PC-3 (cell line): ENCODE results near the gene KTN1. TPM values are rescaled to one million over a fixed set of nuclear protein-coding genes. Genes with fewer than 3 reads are reported as not detected.

Experiments used
- ATAC-seq: fragments of 200-7000 bp; cut with Tn5 transposase; 2 replicates; pipeline ENCODE4 v1.9.1; 2020; ENCODE audit warnings: mild to moderate bottlenecking, moderate library complexity
- BruUV-seq: library from RNA; stranded (reverse); fragments of 400-500 nt; replicated peaks from 2 replicates; lab custom pipeline; 2021; lab: Mats Ljungman, UMichigan
- CTCF ChIA-PET: fragments of 300-600 bp; sonication (Branson Sonifier 250); formaldehyde crosslinking; loops from one replicate; lab custom pipeline; 2022; ENCODE audit warnings: antibody characterized with exemption; lab: Charles Lee
- POLR2A ChIA-PET: fragments of 300-600 bp; sonication (Branson Sonifier 250); formaldehyde crosslinking; loops from one replicate; lab custom pipeline; 2022; ENCODE audit warnings: antibody characterized with exemption; ENCODE audit not compliant: unreplicated experiment; lab: Charles Lee
- DNase-seq: peaks from one replicate; pipeline ENCODE4 v3.0.0-alpha.2; 2015
- H2AFZ ChIP-seq: fragments of 300-600 bp; sonication (generic); 2 replicates; pipeline ENCODE4 v1.6.0; 2016; ENCODE audit warnings: antibody characterized with exemption, low read length
- H3F3A ChIP-seq: fragments of 300-600 bp; sonication (generic); one replicate; pipeline ENCODE4 v1.6.0; 2017; ENCODE audit warnings: antibody characterized with exemption, low read length, control low read depth, mild to moderate bottlenecking; ENCODE audit not compliant: unreplicated experiment
- H3K27ac ChIP-seq: fragments of 300-600 bp; sonication (generic); 2 replicates; pipeline ENCODE4 v1.5.1; 2016; ENCODE audit warnings: mild to moderate bottlenecking, low read length
- H3K27me3 ChIP-seq: fragments of 300-600 bp; sonication (generic); 2 replicates; pipeline ENCODE4 v1.6.1; 2016; ENCODE audit warnings: low read length, mixed read lengths
- H3K36me3 ChIP-seq: fragments of 300-600 bp; sonication (generic); 2 replicates; pipeline ENCODE4 v1.6.1; 2016; ENCODE audit warnings: low read depth, mixed run types, low read length, mixed read lengths
- H3K4me1 ChIP-seq: fragments of 300-600 bp; sonication (generic); 2 replicates; pipeline ENCODE4 v1.5.1; 2016; ENCODE audit warnings: low read length; ENCODE audit not compliant: insufficient read depth
- H3K4me2 ChIP-seq: fragments of 300-600 bp; sonication (generic); 2 replicates; pipeline ENCODE4 v1.6.0; 2016; ENCODE audit warnings: low read length
- H3K4me3 ChIP-seq: fragments of 300-600 bp; sonication (generic); 2 replicates; pipeline ENCODE4 v1.5.1; 2016; ENCODE audit warnings: mild to moderate bottlenecking, low read length, mixed read lengths
- H3K79me2 ChIP-seq: fragments of 300-600 bp; sonication (generic); 2 replicates; pipeline ENCODE4 v1.6.1; 2017; ENCODE audit warnings: low read length, mixed read lengths
- H3K9ac ChIP-seq: fragments of 300-600 bp; sonication (generic); 2 replicates; pipeline ENCODE4 v1.6.0; 2016; ENCODE audit warnings: mild to moderate bottlenecking, low read length
- H3K9me2 ChIP-seq: fragments of 300-600 bp; sonication (generic); replicated peaks from 2 replicates; pipeline ENCODE4 v1.6.1; 2016; ENCODE audit warnings: mixed run types, low read length, mixed read lengths
- H3K9me3 ChIP-seq: fragments of 300-600 bp; sonication (generic); 2 replicates; pipeline ENCODE4 v1.6.1; 2016; ENCODE audit warnings: low read length, mixed read lengths
- H4K20me1 ChIP-seq: fragments of 300-600 bp; sonication (generic); 2 replicates; pipeline ENCODE4 v1.6.1; 2016; ENCODE audit warnings: low read length, mixed read lengths
- EZH2 ChIP-seq: fragments of 300-600 bp; sonication (generic); IDR thresholded peaks from one replicate; pipeline ENCODE4 v1.6.1; 2017; ENCODE audit warnings: antibody characterized with exemption, mild to moderate bottlenecking, low read length; ENCODE audit not compliant: unreplicated experiment
- EZH2phosphoT487 ChIP-seq: fragments of 300-600 bp; sonication (generic); IDR thresholded peaks from 2 replicates; pipeline ENCODE4 v1.6.1; 2018; ENCODE audit warnings: mild to moderate bottlenecking, antibody characterized with exemption, low read length, borderline replicate concordance
- intact Hi-C: fragments of 100-400 bp; cut with micrococcal nuclease; formaldehyde crosslinking; loops from 2 replicates; pipeline ENCODE4 v1.9.0; 2023
- total RNA-seq: library from RNA; depleted of rRNA; stranded (reverse); fragments of >200 nt; gene quantifications from 2 replicates; pipeline ENCODE4 v1.2.3, GENCODE V29; 2014
- TF ChIP-seq, protein P1 (sequence below): fragments of 300-600 bp; sonication (generic); conservative IDR thresholded peaks from 2 replicates; pipeline ENCODE4 v1.5.1; 2017; ENCODE audit warnings: antibody characterized with exemption, low read depth, mild to moderate bottlenecking, low read length

Gene KTN1
- total RNA-seq, 1 experiment from 2014 or later = 251 TPM

- peaks cover 67% of the 10 kb centered on the region for H3K36me3 ChIP-seq
- CTCF ChIA-PET = interaction anchor here (0.7 kb wide), 1 partner anchor 168 kb away, joined by 5 read pairs; no protein-coding TSS in a partner anchor
- intact Hi-C loops = loop anchor here (5.0 kb wide), 1 partner anchor 44 kb away; the partner anchor contains the start of gene KTN1
- POLR2A ChIA-PET = no interaction called here
- no peak overlapping the region for H3K4me3 ChIP-seq
- no TSS peak for BruUV-seq
- H3K9me2 ChIP-seq = no peaks in the 10 kb centered on the region
- no peaks in the 10 kb centered on the region for H3K27me3 ChIP-seq
- ATAC-seq = no peak
- H3F3A ChIP-seq = no peaks in the 10 kb centered on the region
- H3K9me3 ChIP-seq = no peaks in the 10 kb centered on the region
- H2AFZ ChIP-seq = no peak overlapping the region
- H3K79me2 ChIP-seq = 0 out of 2 replicates have a peak, but pooled peaks cover 7% of the 10 kb centered on the region
- no peak overlapping the region for H3K9ac ChIP-seq
- no peaks in the 10 kb centered on the region; the same call in 1 of the 2 replicates for H4K20me1 ChIP-seq
- no peak for DNase-seq
- no peak overlapping the region for H3K4me2 ChIP-seq
- TF ChIP-seq, protein P1, sequence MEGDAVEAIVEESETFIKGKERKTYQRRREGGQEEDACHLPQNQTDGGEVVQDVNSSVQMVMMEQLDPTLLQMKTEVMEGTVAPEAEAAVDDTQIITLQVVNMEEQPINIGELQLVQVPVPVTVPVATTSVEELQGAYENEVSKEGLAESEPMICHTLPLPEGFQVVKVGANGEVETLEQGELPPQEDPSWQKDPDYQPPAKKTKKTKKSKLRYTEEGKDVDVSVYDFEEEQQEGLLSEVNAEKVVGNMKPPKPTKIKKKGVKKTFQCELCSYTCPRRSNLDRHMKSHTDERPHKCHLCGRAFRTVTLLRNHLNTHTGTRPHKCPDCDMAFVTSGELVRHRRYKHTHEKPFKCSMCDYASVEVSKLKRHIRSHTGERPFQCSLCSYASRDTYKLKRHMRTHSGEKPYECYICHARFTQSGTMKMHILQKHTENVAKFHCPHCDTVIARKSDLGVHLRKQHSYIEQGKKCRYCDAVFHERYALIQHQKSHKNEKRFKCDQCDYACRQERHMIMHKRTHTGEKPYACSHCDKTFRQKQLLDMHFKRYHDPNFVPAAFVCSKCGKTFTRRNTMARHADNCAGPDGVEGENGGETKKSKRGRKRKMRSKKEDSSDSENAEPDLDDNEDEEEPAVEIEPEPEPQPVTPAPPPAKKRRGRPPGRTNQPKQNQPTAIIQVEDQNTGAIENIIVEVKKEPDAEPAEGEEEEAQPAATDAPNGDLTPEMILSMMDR = no peak
- TF ChIP-seq EZH2 (no peak), EZH2phosphoT487 (no peak)
- no peak overlapping the region for H3K27ac ChIP-seq
- H3K4me1 ChIP-seq = peaks cover 6% of the 10 kb centered on the region; the same call in 1 of the 2 replicates
Measured at GRCh38 chr14:55626131-55626530, 46.1 kb downstream of the KTN1 start.

DNA sequence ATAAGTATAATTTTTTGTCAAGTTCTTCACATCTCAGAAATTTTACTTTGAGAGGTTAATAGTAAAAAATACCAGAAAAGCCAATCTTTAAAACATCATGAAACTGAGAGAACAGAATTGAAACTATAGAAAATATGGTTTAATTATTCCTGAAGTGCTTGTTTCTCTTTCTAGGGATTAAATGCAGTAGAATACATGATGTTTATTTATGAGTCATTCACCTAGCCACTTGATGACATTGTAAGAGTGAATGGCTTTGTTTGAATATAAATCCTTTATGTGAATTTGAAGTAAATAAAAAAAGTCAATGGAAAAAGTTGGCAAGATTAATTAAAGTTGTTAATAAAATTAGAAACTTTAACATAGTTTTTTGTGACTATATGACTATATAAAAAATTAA lies 48.4 kb downstream of the KTN1 start:
- ATAC-seq (peak; percentile 97), DNase-seq (peak; percentile 58)
- Histone ChIP-seq H3K9me2 (no peaks in the 10 kb centered on the region), H3K27me3 (no peaks in the 10 kb centered on the region), H3K27ac (no peak overlapping the region), H3K9ac (no peak overlapping the region), H3K36me3 (peaks cover 61% of the 10 kb centered on the region), H3K4me2 (no peak overlapping the region), H3K4me1 (peaks cover 6% of the 10 kb centered on the region; the same call in 1 of the 2 replicates), H2AFZ (no peak overlapping the region), H3F3A (no peaks in the 10 kb centered on the region), H3K79me2 (0 out of 2 replicates have a peak, but pooled peaks cover 7% of the 10 kb centered on the region), H3K4me3 (no peak overlapping the region), H4K20me1 (no peaks in the 10 kb centered on the region; the same call in 1 of the 2 replicates), H3K9me3 (no peaks in the 10 kb centered on the region)
- ChIA-PET CTCF (interaction anchor here (1.4 kb wide), 1 partner anchor 182 kb away, joined by 3 read pairs; no protein-coding TSS in a partner anchor), POLR2A (interaction anchor here (0.7 kb wide), 1 partner anchor 27 kb away, joined by 4 read pairs; no protein-coding TSS in a partner anchor)
- TF ChIP-seq, protein P1 = no peak
- TF ChIP-seq EZH2 (no peak), EZH2phosphoT487 (no peak)
- BruUV-seq = no TSS peak
- intact Hi-C loops = loop anchor here (1.0 to 5.0 kb wide), 3 partner anchors 30 to 180 kb away; partner anchors contain the start of gene KTN1

- POLR2A ChIA-PET = no interaction called here
Measured at GRCh38 chr14:55638665-55639064, 58.7 kb downstream of the KTN1 start.

More at GRCh38 chr14:55638665-55639064, 58.7 kb downstream of the KTN1 start:
- no peak overlapping the region for H3K4me3 ChIP-seq
- intact Hi-C loops = no loop called here
- H3K79me2 ChIP-seq = no peaks in the 10 kb centered on the region
- BruUV-seq = no TSS peak
- H3F3A ChIP-seq = peaks cover 5% of the 10 kb centered on the region
- no peaks in the 10 kb centered on the region for H4K20me1 ChIP-seq
- H3K27me3 ChIP-seq = no peaks in the 10 kb centered on the region
- H3K36me3 ChIP-seq = peaks cover 84% of the 10 kb centered on the region
- CTCF ChIA-PET = interaction anchor here (0.6 to 1.3 kb wide), 2 partner anchors 192 to 446 kb away, joined by 3 to 4 read pairs; no protein-coding TSS in a partner anchor
- no peaks in the 10 kb centered on the region for H3K9me3 ChIP-seq
- no peak overlapping the region for H3K9ac ChIP-seq
- TF ChIP-seq EZH2 (no peak), EZH2phosphoT487 (no peak)
- no peaks in the 10 kb centered on the region for H3K4me1 ChIP-seq
- no peak overlapping the region for H3K27ac ChIP-seq
- H3K4me2 ChIP-seq = no peak overlapping the region
- DNase-seq = no peak
- no peaks in the 10 kb centered on the region for H3K9me2 ChIP-seq
- H2AFZ ChIP-seq = no peak overlapping the region
- peak; percentile 42; the same call in 1 of the 2 replicates for ATAC-seq
